ENCODE measurements around the gene PAQR5.
"Not testable (repeated sequence)": the region's sequence is repeated elsewhere in the genome, so short reads cannot be mapped to it uniquely, and the experiment has no call there.

The PAQR5 gene

GRCh38 chr15:69282104-69282743, 16.5 kb upstream of the PAQR5 start:
- Histone ChIP-seq H3K36me3 (ENCODE audit: control insufficient read depth, insufficient read depth, low read length, severe bottlenecking) (no peaks in the 10 kb centered on the region), H3K9ac (ENCODE audit: low read length) (no peak overlapping the region), H3K4me1 (ENCODE audit: control insufficient read depth, insufficient read depth, low read length) (peaks cover 2% of the 10 kb centered on the region), H3K4me3 (ENCODE audit: low read length) (no peak overlapping the region), H3K27me3 (replicated peaks; ENCODE audit: control insufficient read depth, insufficient read depth, low read length) (no peaks in the 10 kb centered on the region), H3K9me3 (ENCODE audit: control insufficient read depth, low read length) (no peaks in the 10 kb centered on the region)
- DNase-seq (ENCODE audit: low read depth): no peak

GRCh38 chr15:69285834-69286233, 12.9 kb upstream of the PAQR5 start:
- DNase-seq (ENCODE audit: low read depth): no peak
- no peaks in the 10 kb centered on the region for H3K36me3 ChIP-seq (ENCODE audit: control insufficient read depth, insufficient read depth, low read length, severe bottlenecking)
- H3K9me3 ChIP-seq (ENCODE audit: control insufficient read depth, low read length): no peaks in the 10 kb centered on the region
- H3K4me1 ChIP-seq (ENCODE audit: control insufficient read depth, insufficient read depth, low read length): peaks cover 21% of the 10 kb centered on the region
- no peaks in the 10 kb centered on the region for H3K27me3 ChIP-seq (replicated peaks; ENCODE audit: control insufficient read depth, insufficient read depth, low read length)
- H3K4me3 ChIP-seq (ENCODE audit: low read length): no peak overlapping the region
- no peak overlapping the region for H3K9ac ChIP-seq (ENCODE audit: low read length)

- DNase-seq (ENCODE audit: low read depth): no peak
- H3K9me3 ChIP-seq (ENCODE audit: control insufficient read depth, low read length): no peaks in the 10 kb centered on the region
- no peak overlapping the region for H3K4me3 ChIP-seq (ENCODE audit: low read length)
- no peaks in the 10 kb centered on the region for H3K36me3 ChIP-seq (ENCODE audit: control insufficient read depth, insufficient read depth, low read length, severe bottlenecking)
- peaks cover 22% of the 10 kb centered on the region for H3K4me1 ChIP-seq (ENCODE audit: control insufficient read depth, insufficient read depth, low read length)
- H3K9ac ChIP-seq (ENCODE audit: low read length): no peak overlapping the region
- H3K27me3 ChIP-seq (replicated peaks; ENCODE audit: control insufficient read depth, insufficient read depth, low read length): no peaks in the 10 kb centered on the region
Measured at GRCh38 chr15:69288011-69288410, 10.7 kb upstream of the PAQR5 start.

GRCh38 chr15:69288531-69289341, 10.0 kb upstream of the PAQR5 start:
- Histone ChIP-seq H3K9ac (ENCODE audit: low read length) (no peak overlapping the region), H3K27me3 (replicated peaks; ENCODE audit: control insufficient read depth, insufficient read depth, low read length) (no peaks in the 10 kb centered on the region), H3K4me1 (ENCODE audit: control insufficient read depth, insufficient read depth, low read length) (peaks cover 22% of the 10 kb centered on the region), H3K36me3 (ENCODE audit: control insufficient read depth, insufficient read depth, low read length, severe bottlenecking) (no peaks in the 10 kb centered on the region), H3K4me3 (ENCODE audit: low read length) (no peak overlapping the region), H3K9me3 (ENCODE audit: control insufficient read depth, low read length) (no peaks in the 10 kb centered on the region)
- DNase-seq (ENCODE audit: low read depth): no peak

GRCh38 chr15:69289342-69290146, 9.2 kb upstream of the PAQR5 start:
- H3K4me1 ChIP-seq (ENCODE audit: control insufficient read depth, insufficient read depth, low read length): peaks cover 22% of the 10 kb centered on the region
- H3K9ac ChIP-seq (ENCODE audit: low read length): no peak overlapping the region
- no peaks in the 10 kb centered on the region for H3K9me3 ChIP-seq (ENCODE audit: control insufficient read depth, low read length)
- no peaks in the 10 kb centered on the region for H3K27me3 ChIP-seq (replicated peaks; ENCODE audit: control insufficient read depth, insufficient read depth, low read length)
- H3K4me3 ChIP-seq (ENCODE audit: low read length): no peak overlapping the region
- no peak for DNase-seq (ENCODE audit: low read depth)
- no peaks in the 10 kb centered on the region for H3K36me3 ChIP-seq (ENCODE audit: control insufficient read depth, insufficient read depth, low read length, severe bottlenecking)

GRCh38 chr15:69290346-69291164, 8.2 kb upstream of the PAQR5 start:
- Histone ChIP-seq H3K9me3 (ENCODE audit: control insufficient read depth, low read length) (peaks cover 4% of the 10 kb centered on the region), H3K36me3 (ENCODE audit: control insufficient read depth, insufficient read depth, low read length, severe bottlenecking) (no peaks in the 10 kb centered on the region), H3K27me3 (replicated peaks; ENCODE audit: control insufficient read depth, insufficient read depth, low read length) (no peaks in the 10 kb centered on the region), H3K4me3 (ENCODE audit: low read length) (no peak overlapping the region), H3K9ac (ENCODE audit: low read length) (no peak overlapping the region), H3K4me1 (ENCODE audit: control insufficient read depth, insufficient read depth, low read length) (peaks cover 22% of the 10 kb centered on the region)
- DNase-seq (ENCODE audit: low read depth): no peak

- H3K9ac ChIP-seq (ENCODE audit: low read length); H3K36me3 ChIP-seq (ENCODE audit: control insufficient read depth, insufficient read depth, low read length, severe bottlenecking); H3K9me3 ChIP-seq (ENCODE audit: control insufficient read depth, low read length); H3K4me3 ChIP-seq (ENCODE audit: low read length); H3K27me3 ChIP-seq (replicated peaks; ENCODE audit: control insufficient read depth, insufficient read depth, low read length); DNase-seq (ENCODE audit: low read depth): not testable (repeated sequence)
- peaks cover 22% of the 10 kb centered on the region for H3K4me1 ChIP-seq (ENCODE audit: control insufficient read depth, insufficient read depth, low read length)
Measured at GRCh38 chr15:69291651-69292050, 7.1 kb upstream of the PAQR5 start.

GRCh38 chr15:69292826-69293420, 5.8 kb upstream of the PAQR5 start:
- Histone ChIP-seq H3K36me3 (ENCODE audit: control insufficient read depth, insufficient read depth, low read length, severe bottlenecking) (no peaks in the 10 kb centered on the region), H3K9ac (ENCODE audit: low read length) (no peak overlapping the region), H3K4me3 (ENCODE audit: low read length) (no peak overlapping the region), H3K27me3 (replicated peaks; ENCODE audit: control insufficient read depth, insufficient read depth, low read length) (peaks cover 7% of the 10 kb centered on the region), H3K9me3 (ENCODE audit: control insufficient read depth, low read length) (peaks cover 4% of the 10 kb centered on the region), H3K4me1 (ENCODE audit: control insufficient read depth, insufficient read depth, low read length) (peaks cover 22% of the 10 kb centered on the region)
- DNase-seq (ENCODE audit: low read depth): no peak

- DNase-seq (ENCODE audit: low read depth): no peak
- Histone ChIP-seq H3K4me3 (ENCODE audit: low read length) (no peak overlapping the region), H3K9ac (ENCODE audit: low read length) (no peak overlapping the region), H3K9me3 (ENCODE audit: control insufficient read depth, low read length) (peaks cover 4% of the 10 kb centered on the region), H3K36me3 (ENCODE audit: control insufficient read depth, insufficient read depth, low read length, severe bottlenecking) (no peaks in the 10 kb centered on the region), H3K4me1 (ENCODE audit: control insufficient read depth, insufficient read depth, low read length) (peaks cover 25% of the 10 kb centered on the region), H3K27me3 (replicated peaks; ENCODE audit: control insufficient read depth, insufficient read depth, low read length) (peaks cover 7% of the 10 kb centered on the region)
Measured at GRCh38 chr15:69293741-69294615, 4.7 kb upstream of the PAQR5 start.

- Histone ChIP-seq H3K27me3 (replicated peaks; ENCODE audit: control insufficient read depth, insufficient read depth, low read length) (peaks cover 7% of the 10 kb centered on the region), H3K9me3 (ENCODE audit: control insufficient read depth, low read length) (peaks cover 4% of the 10 kb centered on the region), H3K4me1 (ENCODE audit: control insufficient read depth, insufficient read depth, low read length) (peaks cover 8% of the 10 kb centered on the region), H3K4me3 (ENCODE audit: low read length) (no peak overlapping the region), H3K36me3 (ENCODE audit: control insufficient read depth, insufficient read depth, low read length, severe bottlenecking) (no peaks in the 10 kb centered on the region), H3K9ac (ENCODE audit: low read length) (no peak overlapping the region)
- no peak for DNase-seq (ENCODE audit: low read depth)
Measured at GRCh38 chr15:69296606-69297005, 2.1 kb upstream of the PAQR5 start.

All from adipocyte (in vitro differentiated cells).